SU-DHL-6 (cell line): ENCODE results near the gene SARDH.

Source experiments
- EZH2phosphoT487 ChIP-seq: fragments of 200-600 bp; sonication (generic), shearing (Covaris generic); conservative IDR thresholded peaks from 2 replicates; pipeline ENCODE4 v1.6.1; 2018; ENCODE audit warnings: mild to moderate bottlenecking, antibody characterized with exemption, low read length, moderate library complexity, mixed read lengths
- TF ChIP-seq, protein P1 (sequence below): fragments of 200-600 bp; sonication (generic); IDR thresholded peaks from one replicate; pipeline ENCODE4 v1.5.1; 2017; ENCODE audit warnings: antibody characterized with exemption, mild to moderate bottlenecking, low read length, moderate library complexity; ENCODE audit not compliant: insufficient read depth, poor library complexity, severe bottlenecking

- TF ChIP-seq, protein P1, sequence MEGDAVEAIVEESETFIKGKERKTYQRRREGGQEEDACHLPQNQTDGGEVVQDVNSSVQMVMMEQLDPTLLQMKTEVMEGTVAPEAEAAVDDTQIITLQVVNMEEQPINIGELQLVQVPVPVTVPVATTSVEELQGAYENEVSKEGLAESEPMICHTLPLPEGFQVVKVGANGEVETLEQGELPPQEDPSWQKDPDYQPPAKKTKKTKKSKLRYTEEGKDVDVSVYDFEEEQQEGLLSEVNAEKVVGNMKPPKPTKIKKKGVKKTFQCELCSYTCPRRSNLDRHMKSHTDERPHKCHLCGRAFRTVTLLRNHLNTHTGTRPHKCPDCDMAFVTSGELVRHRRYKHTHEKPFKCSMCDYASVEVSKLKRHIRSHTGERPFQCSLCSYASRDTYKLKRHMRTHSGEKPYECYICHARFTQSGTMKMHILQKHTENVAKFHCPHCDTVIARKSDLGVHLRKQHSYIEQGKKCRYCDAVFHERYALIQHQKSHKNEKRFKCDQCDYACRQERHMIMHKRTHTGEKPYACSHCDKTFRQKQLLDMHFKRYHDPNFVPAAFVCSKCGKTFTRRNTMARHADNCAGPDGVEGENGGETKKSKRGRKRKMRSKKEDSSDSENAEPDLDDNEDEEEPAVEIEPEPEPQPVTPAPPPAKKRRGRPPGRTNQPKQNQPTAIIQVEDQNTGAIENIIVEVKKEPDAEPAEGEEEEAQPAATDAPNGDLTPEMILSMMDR: no peak
- no peak for TF ChIP-seq EZH2phosphoT487
These were observed 28.9 kb upstream of the SARDH start for GRCh38 chr9:133767008-133767407.
